Measurements from ENCODE around the gene EFNA2.

EFNA2 gene

DNA sequence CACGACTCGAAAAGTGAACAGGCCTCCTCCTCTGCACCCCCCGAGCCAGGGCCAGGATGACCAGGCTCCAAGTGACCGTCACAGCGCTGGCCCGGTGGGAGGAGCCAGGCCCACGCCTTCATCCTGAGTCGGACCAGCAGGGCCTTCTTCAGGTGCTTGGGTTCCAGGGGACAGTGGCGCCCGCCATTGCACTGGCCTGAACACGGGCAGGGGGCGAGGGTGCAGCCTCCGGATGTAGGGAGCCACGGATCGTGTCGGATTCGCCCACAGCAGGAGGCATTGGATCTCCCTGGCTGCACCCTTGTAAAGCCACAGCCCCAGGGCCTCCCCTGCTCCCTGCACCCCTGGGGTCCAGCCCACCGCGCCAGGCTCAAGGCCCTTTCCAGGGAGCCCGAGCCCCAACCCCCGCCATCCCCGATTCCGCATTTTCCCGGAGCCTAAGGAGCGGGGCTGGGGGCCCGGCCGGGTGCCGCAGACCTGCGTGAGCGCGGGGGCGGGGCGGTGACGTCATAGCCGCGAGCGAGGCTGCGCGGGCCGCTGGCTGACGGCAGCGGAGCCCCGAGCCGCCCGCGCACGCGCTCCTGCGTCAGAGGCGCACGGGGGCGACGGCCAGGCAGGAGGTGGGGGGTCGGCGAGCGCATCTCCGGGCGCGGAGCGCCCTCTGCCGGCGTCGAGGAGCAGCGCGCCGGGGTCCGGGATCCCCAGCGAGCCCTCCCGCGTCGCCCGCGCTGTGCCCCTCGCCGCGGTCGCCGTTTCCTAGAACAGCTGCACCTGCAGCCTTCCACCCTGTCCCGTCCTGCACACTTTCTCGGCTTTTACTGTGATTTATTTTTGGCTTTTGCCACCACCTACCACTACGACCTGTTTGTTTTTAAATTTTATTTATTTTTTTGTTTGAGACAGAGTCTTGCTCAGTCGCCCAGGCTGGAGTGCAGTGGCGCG lies 45.6 kb upstream of the EFNA2 start:
- TF ChIP-seq, protein P1, sequence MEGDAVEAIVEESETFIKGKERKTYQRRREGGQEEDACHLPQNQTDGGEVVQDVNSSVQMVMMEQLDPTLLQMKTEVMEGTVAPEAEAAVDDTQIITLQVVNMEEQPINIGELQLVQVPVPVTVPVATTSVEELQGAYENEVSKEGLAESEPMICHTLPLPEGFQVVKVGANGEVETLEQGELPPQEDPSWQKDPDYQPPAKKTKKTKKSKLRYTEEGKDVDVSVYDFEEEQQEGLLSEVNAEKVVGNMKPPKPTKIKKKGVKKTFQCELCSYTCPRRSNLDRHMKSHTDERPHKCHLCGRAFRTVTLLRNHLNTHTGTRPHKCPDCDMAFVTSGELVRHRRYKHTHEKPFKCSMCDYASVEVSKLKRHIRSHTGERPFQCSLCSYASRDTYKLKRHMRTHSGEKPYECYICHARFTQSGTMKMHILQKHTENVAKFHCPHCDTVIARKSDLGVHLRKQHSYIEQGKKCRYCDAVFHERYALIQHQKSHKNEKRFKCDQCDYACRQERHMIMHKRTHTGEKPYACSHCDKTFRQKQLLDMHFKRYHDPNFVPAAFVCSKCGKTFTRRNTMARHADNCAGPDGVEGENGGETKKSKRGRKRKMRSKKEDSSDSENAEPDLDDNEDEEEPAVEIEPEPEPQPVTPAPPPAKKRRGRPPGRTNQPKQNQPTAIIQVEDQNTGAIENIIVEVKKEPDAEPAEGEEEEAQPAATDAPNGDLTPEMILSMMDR (IDR thresholded peaks at IDR 0.05; ENCODE audit: borderline replicate concordance, control extremely low read depth, extremely low read depth, insufficient read depth, missing control alignments), result peak; percentile 76
- peak; percentile 99 for DNase-seq (ENCODE audit: low spot score)
- in situ Hi-C loops (cut with MboI; ENCODE audit: low sequenced_read_pairs, unreplicated experiment), result no loop called here

DNA sequence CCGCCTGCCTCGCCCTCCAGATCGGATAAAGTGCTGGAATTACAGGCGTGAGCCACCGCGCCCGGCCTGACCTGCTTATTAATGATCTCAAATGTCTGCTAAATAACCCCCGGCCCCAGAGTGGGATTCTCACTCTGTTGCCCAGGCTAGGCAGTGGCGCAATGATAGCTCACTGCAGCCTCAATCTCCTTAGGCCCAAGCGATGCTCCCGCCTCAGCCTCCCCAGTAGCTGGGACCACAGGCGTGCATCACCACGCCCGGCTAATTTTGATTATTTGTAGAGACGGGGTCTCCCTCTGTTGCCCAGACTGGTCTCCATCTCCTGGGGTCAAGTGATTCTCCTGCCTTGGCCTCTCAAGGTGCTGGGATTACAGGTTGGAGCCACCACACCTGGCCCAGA lies 44.7 kb upstream of the EFNA2 start:
- DNase-seq (ENCODE audit: low spot score), result no peak
- in situ Hi-C loops (cut with MboI; ENCODE audit: low sequenced_read_pairs, unreplicated experiment), result no loop called here
- TF ChIP-seq, protein P1 (IDR thresholded peaks at IDR 0.05; ENCODE audit: borderline replicate concordance, control extremely low read depth, extremely low read depth, insufficient read depth, missing control alignments), result no peak

DNA sequence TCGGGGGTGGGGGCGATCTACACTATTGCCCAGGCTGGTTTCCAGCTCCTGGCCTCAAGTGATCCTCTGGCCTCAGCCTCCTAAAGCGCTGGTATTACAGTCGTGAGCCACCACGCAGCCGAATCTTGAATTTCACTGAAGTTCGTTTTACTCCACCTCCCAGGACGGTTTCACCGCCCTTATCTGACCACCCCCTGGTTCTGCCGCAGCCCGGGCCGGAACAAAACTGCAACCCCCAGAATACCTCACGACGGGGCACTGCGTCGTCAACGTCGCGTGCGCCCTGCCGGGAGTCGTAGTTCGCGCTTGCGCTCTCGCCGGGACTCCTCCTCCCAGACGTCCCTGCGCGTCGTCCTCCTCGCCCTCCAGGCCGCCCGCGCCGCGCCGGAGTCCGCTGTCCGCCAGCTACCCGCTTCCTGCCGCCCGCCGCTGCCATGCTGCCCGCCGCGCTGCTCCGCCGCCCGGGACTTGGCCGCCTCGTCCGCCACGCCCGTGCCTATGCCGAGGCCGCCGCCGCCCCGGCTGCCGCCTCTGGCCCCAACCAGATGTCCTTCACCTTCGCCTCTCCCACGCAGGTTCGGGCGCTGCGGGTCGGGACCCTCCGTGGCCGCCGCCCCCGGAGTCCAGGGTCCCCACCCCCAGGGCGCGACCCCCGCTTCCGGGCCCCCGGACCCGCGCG lies 44.1 kb upstream of the EFNA2 start, which contains the start of gene ATP5F1D:
Gene ATP5F1D, plus strand, starts transcription at position 335 of the 679 bp plus-strand sequence. Its CDS starts 100 bp downstream, at position 435.
- TF ChIP-seq, protein P1 (IDR thresholded peaks at IDR 0.05; ENCODE audit: borderline replicate concordance, control extremely low read depth, extremely low read depth, insufficient read depth, missing control alignments), result no peak
- DNase-seq (ENCODE audit: low spot score), result peak; percentile 96
- in situ Hi-C loops (cut with MboI; ENCODE audit: low sequenced_read_pairs, unreplicated experiment), result no loop called here

DNA sequence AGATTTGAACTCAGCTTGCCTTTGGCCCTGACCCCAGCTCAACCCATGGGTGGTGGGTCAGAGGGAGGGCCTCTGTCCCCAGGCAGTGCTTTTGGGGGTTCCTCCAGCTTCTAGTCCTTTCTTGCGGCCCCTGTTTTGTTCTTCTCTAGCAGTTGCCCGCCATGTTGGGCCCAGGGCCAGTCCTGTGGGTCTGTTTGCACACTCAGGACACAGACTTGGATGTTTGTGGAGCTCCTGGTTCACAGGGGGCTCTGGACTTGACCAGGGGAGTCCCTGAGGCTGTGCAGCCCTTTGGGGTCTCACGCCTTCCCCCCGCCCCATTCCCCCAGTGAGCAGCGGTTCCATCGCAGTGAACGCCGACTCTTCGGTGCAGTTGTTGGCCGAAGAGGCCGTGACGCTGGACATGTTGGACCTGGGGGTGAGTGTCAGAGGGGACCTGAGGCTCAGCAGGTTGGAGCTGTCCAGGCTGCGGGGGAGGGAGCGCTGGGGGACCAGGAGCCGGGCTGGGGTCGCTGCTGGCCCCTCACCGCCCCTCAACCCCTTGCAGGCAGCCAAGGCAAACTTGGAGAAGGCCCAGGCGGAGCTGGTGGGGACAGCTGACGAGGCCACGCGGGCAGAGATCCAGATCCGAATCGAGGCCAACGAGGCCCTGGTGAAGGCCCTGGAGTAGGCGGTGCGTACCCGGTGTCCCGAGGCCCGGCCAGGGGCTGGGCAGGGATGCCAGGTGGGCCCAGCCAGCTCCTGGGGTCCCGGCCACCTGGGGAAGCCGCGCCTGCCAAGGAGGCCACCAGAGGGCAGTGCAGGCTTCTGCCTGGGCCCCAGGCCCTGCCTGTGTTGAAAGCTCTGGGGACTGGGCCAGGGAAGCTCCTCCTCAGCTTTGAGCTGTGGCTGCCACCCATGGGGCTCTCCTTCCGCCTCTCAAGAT lies 41.6 kb upstream of the EFNA2 start:
- TF ChIP-seq, protein P1 (IDR thresholded peaks at IDR 0.05; ENCODE audit: borderline replicate concordance, control extremely low read depth, extremely low read depth, insufficient read depth, missing control alignments), result peak; percentile 93
- DNase-seq (ENCODE audit: low spot score), result peak; percentile 89
- in situ Hi-C loops (cut with MboI; ENCODE audit: low sequenced_read_pairs, unreplicated experiment), result no loop called here

DNA sequence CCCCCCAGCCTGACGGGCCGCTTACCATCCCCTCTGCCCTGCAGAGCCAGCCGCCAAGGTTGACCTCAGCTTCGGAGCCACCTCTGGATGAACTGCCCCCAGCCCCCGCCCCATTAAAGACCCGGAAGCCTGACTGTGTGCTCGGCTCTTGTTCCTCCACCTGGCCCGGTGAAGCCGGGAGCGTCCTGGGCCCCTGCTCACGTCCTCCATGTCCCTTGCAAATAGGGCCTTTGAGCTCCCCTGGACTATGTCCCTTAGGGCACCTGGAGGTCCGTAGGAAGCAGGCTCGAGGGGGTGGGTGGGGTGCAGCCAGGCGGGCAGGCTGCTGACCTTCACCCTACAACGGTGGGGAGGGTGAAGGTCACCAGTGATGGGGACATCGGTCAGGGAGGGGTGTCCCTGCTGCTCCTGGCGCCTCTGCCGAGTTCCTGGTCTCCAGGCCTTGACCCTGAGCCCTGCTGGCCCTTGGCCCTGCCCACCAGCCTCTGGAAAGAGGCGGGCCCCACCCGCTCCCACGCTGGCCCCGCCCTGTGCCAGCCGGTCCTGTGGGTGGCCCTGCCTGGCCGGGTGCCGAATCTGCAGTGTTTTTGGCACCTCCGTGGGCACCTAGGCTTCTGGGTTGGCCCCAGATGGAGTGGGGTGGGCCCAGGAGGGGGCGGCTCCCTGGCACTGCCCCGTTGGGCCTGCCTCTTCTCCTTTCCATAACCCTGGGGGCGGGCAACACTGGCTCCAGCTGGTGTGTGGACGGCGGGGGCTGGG lies 40.8 kb upstream of the EFNA2 start:
- in situ Hi-C loops (cut with MboI; ENCODE audit: low sequenced_read_pairs, unreplicated experiment), result no loop called here
- TF ChIP-seq, protein P1 (IDR thresholded peaks at IDR 0.05; ENCODE audit: borderline replicate concordance, control extremely low read depth, extremely low read depth, insufficient read depth, missing control alignments), result no peak
- no peak for DNase-seq (ENCODE audit: low spot score)

All from GM13976 (cell line).